HG03103 (cell line): ENCODE measurements around the gene ADARB1.
"Not testable (repeated sequence)": the region's sequence is repeated elsewhere in the genome, so short reads cannot be mapped to it uniquely, and the experiment has no call there.

Source experiments
- ATAC-seq: cut with Tn5 transposase; IDR thresholded peaks from one replicate; pipeline ENCODE4 v1.9.1; 2021; ENCODE audit warnings: low read depth; ENCODE audit not compliant: unreplicated experiment

The ADARB1 gene

DNA sequence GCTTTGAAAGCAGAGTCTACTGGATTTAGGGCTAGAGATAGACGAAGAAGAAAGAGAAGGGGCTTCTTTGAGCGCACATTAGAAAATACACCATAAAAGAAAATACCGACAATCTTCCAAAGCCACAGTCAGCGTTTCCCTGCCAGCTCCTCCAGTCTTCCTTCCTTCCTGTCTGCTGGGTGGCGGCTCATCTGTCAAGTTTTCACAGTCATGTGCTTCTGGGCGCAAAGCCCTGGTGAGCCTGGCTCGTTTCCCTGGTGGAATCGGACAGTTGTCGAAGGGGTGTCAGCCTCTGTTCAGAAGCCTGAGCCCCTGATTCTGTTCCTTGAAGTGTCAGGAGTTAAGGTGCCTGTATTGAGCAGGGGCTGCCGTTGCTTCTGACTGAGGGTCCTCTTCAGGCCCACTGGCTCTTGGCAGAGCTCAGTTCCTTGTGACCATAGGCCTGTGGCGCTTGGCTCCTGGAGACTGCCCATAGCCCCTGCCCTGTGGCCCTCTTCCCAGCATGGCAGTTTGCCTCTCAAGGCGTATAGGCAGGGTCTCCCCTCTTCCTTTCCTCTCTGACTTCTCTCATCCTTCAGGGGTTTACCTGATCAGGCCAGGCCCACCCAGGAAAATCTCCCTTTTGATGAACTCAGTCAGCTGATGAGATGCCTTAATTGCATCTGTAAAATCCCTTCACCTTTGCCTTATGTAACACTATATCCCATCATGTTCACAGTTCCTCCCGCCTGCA is 58.6 kb downstream of the ADARB1 start:
- no peak for ATAC-seq

DNA sequence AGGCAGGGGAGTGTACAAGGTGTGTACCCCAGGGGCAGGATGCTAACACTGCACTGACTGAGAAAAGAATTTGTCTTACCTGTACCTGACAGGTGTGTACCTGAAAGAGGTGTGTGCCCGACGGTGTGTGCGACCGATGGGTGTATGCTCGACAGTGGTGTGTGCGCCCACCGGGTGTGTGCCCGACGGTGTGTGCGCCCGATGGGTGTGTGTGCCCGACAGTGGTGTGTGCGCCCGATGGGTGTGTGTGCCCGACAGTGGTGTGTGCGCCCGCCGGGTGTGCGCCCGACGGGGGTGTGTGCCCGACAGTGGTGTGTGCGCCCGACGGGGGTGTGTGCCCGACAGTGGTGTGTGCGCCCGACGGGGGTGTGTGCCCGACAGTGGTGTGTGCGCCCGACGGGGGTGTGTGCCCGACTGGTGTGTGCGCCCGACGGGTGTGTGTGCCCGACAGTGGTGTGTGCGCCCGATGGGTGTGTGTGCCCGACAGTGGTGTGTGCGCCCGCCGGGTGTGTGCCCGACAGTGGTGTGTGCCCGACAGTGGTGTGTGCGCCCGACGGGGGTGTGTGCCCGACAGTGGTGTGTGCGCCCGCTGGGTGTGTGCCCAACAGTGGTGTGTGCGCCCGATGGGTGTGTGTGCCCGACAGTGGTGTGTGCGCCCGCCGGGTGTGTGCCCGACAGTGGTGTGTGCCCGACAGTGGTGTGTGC is 59.3 kb downstream of the ADARB1 start:
- not testable (repeated sequence) for ATAC-seq

DNA sequence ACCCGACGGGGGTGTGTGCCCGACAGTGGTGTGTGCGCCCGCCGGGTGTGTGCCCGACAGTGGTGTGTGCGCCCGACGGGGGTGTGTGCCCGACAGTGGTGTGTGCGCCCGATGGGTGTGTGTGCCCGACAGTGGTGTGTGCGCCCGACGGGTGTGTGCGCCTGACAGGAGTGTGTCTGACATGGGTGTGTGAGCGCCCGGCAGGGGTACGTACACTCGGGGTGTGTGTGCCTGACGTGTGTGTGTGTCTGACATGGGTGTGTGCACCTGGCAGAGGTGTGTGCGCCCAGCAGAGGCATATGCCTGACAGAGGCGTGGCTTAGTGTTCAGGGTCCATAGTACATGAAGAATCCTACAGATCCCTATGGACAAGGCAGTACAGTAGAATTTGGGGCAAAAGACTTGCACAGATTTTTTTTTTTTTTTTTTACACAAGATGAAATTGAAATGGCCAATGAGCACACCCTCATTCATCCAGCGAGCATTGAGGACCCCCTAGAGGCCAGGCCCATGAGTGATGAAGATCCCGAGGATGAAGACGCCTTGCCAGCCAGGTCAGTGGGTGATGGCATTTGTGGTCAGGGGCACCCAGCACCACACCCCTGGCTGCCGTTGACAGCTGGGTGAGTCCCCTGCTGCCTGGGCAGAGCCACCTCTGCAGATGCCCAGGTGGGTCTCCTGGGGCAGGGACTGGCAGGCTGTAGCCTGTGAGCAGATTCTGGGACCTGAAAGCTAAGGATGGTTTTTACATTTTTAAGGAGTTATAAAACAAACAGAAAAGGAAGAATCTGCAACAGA is 60.1 kb downstream of the ADARB1 start:
- ATAC-seq = no peak

DNA sequence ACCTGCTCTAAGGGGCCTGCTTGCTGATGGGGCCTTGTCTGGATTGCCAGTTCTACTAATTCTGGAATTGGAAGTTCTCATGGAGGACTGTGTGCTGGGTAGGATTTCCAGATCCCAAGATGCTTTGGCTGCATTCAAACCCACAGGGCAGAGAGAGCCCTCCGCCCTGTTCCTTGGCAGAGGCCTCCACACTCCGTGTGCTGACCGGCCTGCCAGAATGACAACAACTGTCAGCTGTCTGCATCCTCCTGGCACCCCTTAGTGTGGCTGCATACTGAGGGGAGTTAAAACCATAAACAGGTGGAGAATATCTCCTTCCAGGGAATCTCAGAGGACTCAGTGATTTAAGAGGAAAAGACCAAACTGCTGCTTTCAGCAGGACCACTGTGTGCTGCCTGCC is 60.7 kb downstream of the ADARB1 start:
- no peak for ATAC-seq

DNA sequence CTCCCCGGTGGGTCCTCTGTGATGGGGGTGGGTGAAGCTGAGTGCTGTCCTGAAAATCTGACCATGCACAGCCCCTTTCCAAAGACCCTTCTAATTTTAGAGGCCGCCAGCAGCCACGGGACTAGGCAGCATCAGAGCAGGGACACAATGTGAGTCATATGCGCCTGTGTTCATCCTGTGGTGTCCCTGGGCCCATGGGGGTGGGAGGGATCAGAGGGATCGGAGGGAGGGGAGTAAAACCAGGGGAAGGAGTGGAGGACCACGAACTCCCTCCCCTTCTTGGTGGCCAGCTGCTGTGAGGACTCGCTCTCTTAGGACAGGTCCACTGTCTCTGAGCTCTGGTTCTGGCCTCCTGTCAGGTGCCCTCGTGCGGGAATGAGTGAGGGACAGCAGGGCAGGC is 61.5 kb downstream of the ADARB1 start:
- ATAC-seq = no peak

DNA sequence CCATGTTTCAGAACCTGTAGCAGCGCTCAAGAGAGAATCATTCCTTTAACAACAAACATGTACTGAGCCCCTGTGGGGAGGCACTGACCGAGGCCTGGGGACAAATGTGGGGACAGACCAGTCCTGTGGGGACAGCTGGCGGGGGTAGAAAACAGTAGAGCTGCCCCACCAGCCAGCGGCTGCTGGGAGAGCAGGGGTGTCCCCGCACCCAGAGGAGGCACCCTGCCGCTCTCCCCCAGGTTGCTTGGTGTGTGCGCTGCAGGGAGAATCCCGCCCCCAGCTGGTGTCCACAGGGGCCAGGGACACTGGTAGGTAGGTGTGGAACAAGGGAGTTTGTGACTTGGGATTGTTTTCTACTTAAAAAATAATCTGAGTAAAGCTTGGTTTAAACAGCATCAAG is 62.1 kb downstream of the ADARB1 start:
- ATAC-seq = no peak

DNA sequence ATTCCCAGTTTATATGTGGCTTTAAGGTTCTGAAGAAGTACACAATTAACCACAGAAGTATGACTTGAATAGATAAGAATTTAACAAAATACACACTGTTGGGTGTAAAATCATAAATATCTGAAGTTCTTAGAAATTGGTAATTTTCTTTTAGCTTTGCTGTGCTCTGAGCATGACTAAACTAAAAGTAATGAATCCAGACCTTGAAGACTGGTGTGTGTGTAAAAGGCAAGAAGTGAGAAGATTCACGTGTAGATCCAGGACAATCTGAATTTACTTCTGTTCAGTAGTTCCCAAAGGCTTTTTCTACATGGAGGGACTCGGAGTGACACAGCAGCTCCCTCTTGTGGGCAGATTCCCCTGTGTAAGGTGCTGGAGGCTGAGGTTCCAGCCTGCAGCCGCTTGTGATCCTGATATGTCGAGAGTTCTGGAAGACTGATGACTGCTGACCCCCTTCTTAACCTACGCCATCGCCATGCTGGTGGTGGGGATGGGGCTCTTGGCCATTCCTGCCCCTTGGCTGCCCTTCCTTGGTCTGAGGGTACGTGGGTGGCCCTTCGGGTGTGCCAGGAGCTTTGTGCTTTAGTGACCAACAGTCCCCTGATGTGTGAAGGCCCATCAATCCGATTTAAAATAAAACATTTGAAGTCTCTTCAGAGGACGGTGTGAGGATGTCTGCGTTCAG is 62.7 kb downstream of the ADARB1 start:
- no peak for ATAC-seq

DNA sequence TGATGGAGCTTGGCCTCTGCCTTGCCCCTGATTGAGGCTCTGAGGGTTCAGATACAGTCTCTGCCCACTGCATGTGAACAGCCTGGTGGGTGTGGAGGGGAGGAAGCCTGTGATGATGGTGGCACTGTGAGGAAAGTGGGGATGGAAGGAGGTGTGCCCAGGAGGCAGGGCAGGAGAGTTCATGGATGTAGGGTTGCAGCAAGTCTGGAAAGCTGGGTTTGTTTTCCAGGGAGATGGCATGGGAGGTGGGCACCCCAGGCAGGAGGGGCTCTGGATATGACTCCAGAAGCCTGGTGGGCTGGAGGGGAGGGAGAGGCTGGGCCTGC is 63.2 kb downstream of the ADARB1 start:
- ATAC-seq = no peak

DNA sequence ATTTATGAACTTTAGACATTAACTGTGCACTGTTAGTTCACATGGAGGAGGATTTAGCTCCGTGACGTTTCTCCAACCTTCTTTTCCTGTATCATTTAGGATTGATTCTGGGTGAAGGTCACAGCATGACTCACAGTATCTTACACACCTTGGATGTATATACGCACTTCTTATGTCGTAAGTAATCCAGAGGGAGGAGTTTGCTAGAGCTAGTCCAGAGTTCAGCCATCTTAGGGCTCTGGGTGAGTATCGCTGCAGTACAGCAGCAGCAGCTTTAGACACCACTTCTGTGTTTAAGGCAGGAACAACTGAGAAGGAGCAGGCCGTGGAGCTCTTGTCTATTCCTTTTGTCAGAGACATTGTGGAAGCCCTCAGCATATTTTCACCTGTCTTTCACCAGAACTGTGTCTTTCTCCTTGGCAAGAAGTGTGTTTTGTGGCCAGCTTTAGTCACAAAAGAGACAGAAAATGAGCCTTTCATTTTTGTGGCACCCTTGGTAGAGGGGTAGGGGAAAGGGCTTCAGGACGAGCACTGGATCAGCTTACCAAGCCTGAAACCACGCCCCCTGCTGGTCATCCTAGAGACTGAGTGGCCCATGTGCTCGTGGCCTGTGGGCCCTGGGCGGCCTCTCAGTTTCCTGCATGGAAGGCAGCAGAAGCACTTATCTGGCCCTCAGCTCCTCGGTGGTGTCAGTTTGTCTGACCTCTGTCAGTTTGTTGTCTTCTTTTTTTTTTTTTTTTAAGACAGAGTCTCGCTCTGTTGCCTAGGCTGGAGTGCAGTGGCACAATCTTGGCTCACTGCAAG is 64.0 kb downstream of the ADARB1 start:
- no peak for ATAC-seq

DNA sequence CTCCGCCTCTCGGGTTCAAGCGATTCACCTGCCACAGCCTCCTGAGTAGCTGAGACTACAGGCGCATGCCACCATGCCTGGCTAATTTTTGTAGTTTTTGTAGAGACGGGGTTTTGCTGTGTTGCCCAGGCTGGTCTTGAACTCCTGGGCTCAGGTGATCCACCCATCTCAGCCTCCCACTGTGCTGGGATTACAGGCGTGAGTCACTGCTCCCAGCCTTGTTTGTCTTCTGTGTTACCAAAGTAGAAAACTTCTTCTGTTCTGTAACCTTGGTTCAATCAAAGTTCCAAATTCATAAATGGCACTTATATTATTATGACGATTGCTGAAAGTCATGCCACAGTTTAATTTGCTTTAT is 64.6 kb downstream of the ADARB1 start:
- not testable (repeated sequence) for ATAC-seq

DNA sequence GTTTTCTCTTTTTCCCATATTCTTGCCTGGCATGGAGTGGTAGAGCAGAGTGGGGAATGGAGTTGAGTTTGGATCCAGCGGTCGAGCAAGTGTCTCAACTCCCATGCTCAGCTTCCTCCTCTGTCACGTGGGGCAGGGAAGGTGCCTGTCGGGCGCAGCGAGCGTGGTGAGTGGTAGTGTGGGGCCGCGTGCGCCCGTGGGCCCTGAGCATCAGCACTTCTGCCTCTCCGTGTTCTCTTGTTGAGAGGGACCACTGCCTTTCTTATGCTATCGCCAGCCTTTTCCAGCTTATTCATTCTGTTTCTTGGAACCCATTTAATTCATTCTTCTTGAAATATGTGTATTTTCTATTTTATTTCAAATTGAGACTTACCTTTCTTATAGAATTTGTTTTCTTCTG is 65.1 kb downstream of the ADARB1 start:
- ATAC-seq = no peak

DNA sequence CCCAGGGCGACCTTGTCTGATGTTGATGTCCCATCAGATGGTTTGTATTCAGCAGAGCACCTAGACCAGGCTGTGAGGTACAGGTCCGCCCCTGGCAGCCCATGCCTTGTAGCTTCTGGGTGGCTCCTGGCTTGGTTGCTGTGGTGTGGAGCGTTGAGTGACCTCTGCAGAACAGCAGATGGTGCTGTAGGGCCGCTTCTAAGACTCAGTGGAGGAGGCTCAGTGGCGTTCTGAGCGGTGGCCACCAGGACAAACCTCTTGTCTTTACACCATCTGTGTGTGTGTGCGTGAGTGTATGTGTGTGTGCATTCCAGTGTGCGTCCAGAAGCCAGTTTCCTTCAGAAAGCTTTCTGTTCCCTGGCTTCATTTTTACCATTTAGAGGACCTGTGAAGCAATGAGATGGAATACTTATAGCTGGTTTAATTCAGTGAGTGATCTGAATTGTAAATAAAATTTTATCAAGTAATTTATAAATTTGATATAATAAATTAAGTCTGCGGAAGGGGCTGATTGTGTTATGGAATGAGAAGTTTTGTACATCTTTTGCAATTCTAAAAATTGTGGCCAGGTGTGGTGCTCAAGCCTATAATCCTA is 66.1 kb downstream of the ADARB1 start:
- peak; percentile 71 for ATAC-seq

DNA sequence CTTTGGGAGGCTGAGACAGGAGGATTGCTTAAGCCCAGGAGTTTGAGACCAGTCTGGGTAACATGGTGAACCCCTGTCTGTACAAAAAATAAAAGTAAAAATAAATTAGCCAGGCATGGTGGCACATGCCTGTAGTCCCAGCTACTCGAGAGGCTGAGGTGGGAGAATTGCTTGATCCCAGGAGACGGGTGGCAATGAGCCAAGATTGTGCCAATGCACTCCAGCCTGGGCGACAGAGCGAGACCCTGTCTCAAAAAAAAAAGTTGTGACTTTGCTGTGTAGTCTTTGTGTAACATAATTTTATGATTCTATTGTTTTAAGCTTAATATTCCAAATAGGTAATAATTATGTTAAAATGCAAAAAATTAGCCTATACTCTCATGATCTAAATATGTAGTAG is 66.6 kb downstream of the ADARB1 start:
- not testable (repeated sequence) for ATAC-seq

DNA sequence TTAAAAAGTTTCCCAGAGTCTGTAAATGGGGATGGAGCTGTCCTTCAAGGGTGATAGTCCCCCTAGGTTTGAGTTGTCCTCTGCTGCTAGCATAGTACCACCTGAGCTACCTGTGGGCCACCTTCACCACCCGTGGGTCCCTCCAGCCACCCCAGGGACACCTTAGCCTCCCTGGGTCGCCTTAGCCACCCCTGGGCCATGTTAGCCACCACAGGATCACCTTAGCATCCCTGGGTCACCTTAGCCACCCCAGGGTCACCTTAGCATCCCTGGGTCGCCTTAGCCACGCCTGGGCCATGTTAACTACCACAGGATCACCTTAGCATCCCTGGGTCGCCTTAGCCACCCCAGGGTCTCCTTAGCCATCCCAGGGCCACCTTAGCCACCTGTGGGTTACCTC is 67.1 kb downstream of the ADARB1 start:
- no peak for ATAC-seq

DNA sequence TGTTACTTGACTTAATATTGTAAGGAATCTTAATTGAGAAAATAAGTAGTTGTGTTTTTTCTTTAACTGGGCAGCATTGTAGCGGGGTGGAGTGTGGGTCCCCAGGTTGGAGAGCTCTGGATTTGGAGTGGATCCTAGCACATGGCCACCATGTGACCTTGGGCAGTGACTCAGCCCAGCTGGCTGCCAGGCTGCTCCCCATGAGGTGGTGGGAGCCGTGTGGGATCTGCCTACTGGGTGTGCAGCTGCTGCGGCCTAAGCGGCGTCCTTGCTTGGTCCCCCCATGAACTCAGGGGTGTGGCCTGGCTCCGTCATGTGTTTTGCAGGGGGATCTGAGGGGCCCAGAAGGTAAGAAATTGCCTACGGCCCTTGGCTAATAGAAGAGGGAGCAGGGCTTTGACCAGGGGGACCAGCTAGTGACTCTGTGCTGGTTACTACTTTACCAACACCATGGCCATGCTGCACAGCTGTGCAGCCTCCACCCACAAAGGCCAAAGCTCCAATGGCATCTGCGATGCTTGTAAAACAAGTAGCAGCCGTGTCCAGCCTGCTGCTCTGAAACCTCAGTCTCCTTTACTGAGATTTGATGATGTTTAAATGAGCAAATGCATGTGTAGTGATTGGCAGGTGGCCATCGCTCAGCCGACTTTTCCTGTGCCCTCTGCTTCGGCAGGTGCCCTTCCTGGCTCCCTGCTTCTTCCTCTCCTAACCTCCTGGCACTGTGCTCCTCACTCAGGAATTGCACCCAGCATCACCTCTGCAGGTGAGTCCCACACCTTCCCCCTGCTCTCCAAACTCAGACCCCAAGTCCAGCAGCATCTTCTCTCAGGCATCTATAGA is 68.3 kb downstream of the ADARB1 start:
- no peak for ATAC-seq

DNA sequence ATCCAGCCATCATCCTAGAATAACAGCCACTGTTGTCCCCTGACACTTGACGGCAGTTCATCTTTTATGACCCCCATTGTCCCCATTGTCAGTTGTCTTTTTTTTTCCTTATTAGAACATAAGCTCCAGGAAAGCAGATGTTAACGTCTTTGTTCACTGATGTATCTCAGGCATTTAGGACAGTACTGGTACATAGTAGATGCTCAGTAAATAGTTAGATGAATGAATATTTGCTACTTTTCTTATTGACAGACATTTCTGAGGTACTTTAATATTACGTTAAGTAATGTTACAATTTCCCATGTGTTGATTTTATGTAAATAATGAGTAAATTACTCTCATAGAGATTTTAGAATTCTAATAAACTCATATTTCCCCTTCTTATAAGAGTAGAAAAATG is 69.5 kb downstream of the ADARB1 start:
- no peak for ATAC-seq

DNA sequence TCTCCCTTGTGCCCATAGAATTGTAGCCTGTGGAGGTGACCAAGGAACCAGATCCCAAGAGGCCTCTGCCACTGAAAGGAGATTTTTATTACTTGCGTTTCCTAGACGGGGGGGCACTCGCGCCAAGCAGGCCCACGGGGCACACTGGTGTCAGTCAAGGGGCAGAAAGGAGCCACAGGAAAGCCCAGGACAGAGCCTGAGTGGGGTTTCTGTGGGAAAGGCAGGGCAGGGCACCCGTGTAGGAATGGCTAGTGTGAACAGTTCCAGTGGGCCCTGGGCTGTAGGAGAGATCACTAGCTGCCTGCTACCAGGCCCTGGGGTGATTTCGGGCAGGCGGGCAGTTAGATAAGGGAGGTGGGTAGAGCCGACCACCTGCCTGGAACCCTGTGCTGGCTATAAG is 70.8 kb downstream of the ADARB1 start:
- ATAC-seq = no peak

DNA sequence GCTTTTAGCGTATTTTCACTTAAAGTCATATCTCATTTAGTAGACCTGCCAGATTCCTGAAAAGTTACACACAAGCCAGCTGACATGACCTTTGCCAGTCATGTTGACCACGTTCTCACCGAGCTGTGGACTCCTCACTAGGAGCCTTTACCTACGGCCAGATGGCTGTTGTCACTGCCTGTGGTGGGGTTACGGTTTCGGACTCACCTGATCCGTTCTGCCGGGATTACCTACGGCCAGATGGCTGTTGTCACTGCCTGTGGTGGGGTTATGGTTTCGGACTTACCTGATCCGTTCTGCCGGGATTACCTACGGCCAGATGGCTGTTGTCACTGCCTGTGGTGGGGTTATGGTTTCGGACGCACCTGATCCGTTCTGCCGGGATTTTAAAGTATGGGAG is 71.5 kb downstream of the ADARB1 start:
- not testable (repeated sequence) for ATAC-seq

DNA sequence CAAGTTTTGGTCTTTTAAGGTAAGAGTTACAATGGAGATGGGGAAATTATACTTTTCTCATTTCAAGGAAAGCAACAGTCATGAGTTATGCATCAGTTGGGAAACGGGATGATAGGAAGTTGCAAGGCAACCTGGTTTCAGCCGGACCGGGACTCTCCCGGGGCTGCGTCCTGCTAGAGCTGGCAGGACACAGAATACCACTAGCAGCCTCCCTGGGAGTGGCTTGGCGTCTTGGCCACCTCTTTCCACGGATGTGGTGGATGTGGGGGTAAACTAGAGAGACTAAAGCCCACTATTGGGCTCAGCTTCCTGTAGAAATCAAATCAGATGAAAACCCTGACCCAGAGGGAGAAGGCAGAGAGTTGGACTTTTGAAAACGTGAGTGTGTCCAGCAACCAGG is 71.9 kb downstream of the ADARB1 start:
- no peak for ATAC-seq
